Measurements from ENCODE around the gene BAG2.
A peak's percentile ranks its signal among the peaks of the same experiment; 100 is the strongest.

Gene BAG2

GRCh38 chr6:57221191-57221935 lies 49.2 kb downstream of the BAG2 start:
- DNase-seq (ENCODE audit: low spot score) (peak; percentile 21), FAIRE-seq (no peak)

- no peak for FAIRE-seq
- peak; percentile 67 for DNase-seq (ENCODE audit: low spot score)
These were observed 50.0 kb downstream of the BAG2 start, which contains the start of gene RAB23 for GRCh38 chr6:57221936-57222742. Gene RAB23, minus strand, starts transcription at chr6:57222307. Its CDS starts 11,927 bp downstream, at chr6:57210380.

GRCh38 chr6:57222743-57223077 lies 50.6 kb downstream of the BAG2 start:
- DNase-seq (ENCODE audit: low spot score) = no peak
- FAIRE-seq = no peak

GRCh38 chr6:57224769-57225515 lies 52.8 kb downstream of the BAG2 start:
- DNase-seq (ENCODE audit: low spot score) = no peak
- no peak for FAIRE-seq

- no peak for FAIRE-seq
These were observed 54.1 kb downstream of the BAG2 start for GRCh38 chr6:57226221-57226620.

More at GRCh38 chr6:57226221-57226620, 54.1 kb downstream of the BAG2 start:
- no peak for DNase-seq (ENCODE audit: low spot score)
